ENCODE measurements around the gene EEF1G.

The EEF1G gene

DNA sequence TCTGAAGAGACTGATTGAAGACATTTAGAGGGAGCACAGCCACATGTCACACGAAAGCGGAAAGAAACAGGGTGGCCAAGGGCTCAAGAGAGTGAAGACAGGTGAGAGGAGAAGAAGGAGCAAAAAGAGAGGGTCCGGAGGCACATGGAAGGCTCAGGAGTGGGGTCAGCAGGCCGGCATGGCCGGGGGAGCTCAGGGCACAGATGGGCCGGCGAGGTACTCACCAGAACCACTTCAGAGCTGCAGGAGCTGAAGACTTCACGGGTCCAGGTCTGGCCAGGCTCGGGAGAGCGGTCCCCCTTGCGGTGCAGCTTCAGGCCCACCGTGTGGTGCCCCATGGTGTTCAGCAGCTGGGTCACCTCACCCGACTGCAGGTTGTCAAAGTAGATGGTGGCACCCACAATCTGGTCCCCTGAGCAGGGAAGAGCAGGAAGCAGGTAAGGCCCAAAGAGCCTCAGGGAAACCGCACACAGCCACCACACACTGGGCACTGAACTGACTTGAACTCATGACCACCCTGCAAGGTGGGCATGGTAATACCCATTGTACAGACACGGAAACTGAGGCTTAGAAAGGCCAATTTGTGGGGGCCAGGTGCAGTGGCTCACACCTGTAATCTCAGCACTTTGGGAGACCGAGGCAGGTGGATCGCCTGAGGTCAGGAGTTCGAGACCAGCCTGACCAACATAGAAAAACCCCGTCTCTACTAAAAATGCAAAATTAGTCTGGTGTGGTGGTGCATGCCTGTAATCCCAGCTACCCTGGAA lies 38.7 kb downstream of the EEF1G start:
- POLR2A ChIA-PET: no interaction called here
- Histone ChIP-seq H3K4me3 (ENCODE audit: low read depth, low read length) (no peak overlapping the region), H3K36me3 (ENCODE audit: control insufficient read depth in 2 of 2, insufficient read depth in 1 of 2, low read length in 2 of 2) (peaks cover 0 to 48% of the 10 kb centered on the region in 2 experiments; a peak in 1 of 3 replicates), H3K9me3 (ENCODE audit: control insufficient read depth, insufficient read depth, low read depth, low read length) (no peaks in the 10 kb centered on the region), H3K4me1 (ENCODE audit: control insufficient read depth, insufficient read depth, low read length) (peaks cover 7% of the 10 kb centered on the region), H3K27ac (ENCODE audit: extremely low read depth, low read depth, low read length) (no peak overlapping the region)
- CTCF ChIA-PET: interaction anchor here (0.7 kb wide), 1 partner anchor 160 kb away, joined by 3 read pairs; no protein-coding TSS in a partner anchor
- TF ChIP-seq SP3 (tag by site-specific recombination; IDR thresholded peaks at IDR 0.05) (no peak), HOXC10 (CRISPR knock-in tag; IDR thresholded peaks at IDR 0.05) (no peak), ZNF830 (tag by site-specific recombination; IDR thresholded peaks at IDR 0.05; ENCODE audit: low read depth) (no peak), ZNF175 (tag by site-specific recombination; IDR thresholded peaks at IDR 0.05) (no peak), ZNF561 (tag by site-specific recombination; IDR thresholded peaks at IDR 0.05; ENCODE audit: borderline replicate concordance) (no peak), ZNF610 (tag by site-specific recombination; IDR thresholded peaks at IDR 0.05; ENCODE audit: borderline replicate concordance) (no peak), ZSCAN30 (tag by site-specific recombination; IDR thresholded peaks at IDR 0.05) (no peak), MYNN (tag by site-specific recombination; IDR thresholded peaks at IDR 0.05; ENCODE audit: borderline replicate concordance) (no peak), ZNF792 (tag by site-specific recombination; IDR thresholded peaks at IDR 0.05) (no peak), ZFP37 (tag by site-specific recombination; IDR thresholded peaks at IDR 0.05) (no peak)
- TF ChIP-seq, protein P1, sequence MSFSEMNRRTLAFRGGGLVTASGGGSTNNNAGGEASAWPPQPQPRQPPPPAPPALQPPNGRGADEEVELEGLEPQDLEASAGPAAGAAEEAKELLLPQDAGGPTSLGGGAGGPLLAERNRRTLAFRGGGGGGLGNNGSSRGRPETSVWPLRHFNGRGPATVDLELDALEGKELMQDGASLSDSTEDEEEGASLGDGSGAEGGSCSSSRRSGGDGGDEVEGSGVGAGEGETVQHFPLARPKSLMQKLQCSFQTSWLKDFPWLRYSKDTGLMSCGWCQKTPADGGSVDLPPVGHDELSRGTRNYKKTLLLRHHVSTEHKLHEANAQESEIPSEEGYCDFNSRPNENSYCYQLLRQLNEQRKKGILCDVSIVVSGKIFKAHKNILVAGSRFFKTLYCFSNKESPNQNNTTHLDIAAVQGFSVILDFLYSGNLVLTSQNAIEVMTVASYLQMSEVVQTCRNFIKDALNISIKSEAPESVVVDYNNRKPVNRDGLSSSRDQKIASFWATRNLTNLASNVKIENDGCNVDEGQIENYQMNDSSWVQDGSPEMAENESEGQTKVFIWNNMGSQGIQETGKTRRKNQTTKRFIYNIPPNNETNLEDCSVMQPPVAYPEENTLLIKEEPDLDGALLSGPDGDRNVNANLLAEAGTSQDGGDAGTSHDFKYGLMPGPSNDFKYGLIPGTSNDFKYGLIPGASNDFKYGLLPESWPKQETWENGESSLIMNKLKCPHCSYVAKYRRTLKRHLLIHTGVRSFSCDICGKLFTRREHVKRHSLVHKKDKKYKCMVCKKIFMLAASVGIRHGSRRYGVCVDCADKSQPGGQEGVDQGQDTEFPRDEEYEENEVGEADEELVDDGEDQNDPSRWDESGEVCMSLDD (tag by site-specific recombination; IDR thresholded peaks at IDR 0.05): no peak

DNA sequence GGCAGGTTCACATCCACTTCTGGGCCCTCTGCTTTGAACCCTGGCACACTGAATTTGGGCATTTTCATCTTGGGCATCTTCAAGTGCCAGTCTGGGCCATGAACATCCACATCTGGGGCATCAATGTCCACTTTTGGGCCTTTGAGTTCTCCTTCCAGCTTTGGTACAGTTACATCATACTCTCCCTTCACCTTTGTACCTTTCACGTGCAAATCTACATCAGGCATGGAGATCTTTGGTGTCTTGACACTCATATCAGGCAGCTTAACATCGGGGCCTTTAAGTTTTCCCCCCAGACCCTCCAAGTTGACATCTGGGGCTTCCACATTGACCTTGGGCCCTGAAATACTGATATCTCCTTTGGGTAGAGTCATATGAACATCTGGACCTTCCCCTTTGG lies 41.6 kb downstream of the EEF1G start:
- no peaks in the 10 kb centered on the region for H3K9me3 ChIP-seq (ENCODE audit: control insufficient read depth, insufficient read depth, low read depth, low read length)
- no peaks in the 10 kb centered on the region for H3K4me1 ChIP-seq (ENCODE audit: control insufficient read depth, insufficient read depth, low read length)
- no peak overlapping the region for H3K4me3 ChIP-seq (ENCODE audit: low read depth, low read length)
- ChIA-PET POLR2A (no interaction called here), CTCF (interaction anchor here (1.7 kb wide), 1 partner anchor 11 kb away, joined by 6 read pairs; no protein-coding TSS in a partner anchor)
- peaks cover 0 to 48% of the 10 kb centered on the region in 2 experiments; a peak in 1 of 3 replicates for H3K36me3 ChIP-seq (ENCODE audit: control insufficient read depth in 2 of 2, insufficient read depth in 1 of 2, low read length in 2 of 2)
- TF ChIP-seq, protein P2, sequence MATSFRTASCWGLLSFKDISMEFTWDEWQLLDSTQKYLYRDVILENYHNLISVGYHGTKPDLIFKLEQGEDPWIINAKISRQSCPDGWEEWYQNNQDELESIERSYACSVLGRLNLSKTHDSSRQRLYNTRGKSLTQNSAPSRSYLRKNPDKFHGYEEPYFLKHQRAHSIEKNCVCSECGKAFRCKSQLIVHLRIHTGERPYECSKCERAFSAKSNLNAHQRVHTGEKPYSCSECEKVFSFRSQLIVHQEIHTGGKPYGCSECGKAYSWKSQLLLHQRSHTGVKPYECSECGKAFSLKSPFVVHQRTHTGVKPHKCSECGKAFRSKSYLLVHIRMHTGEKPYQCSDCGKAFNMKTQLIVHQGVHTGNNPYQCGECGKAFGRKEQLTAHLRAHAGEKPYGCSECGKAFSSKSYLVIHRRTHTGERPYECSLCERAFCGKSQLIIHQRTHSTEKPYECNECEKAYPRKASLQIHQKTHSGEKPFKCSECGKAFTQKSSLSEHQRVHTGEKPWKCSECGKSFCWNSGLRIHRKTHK (tag by site-specific recombination; IDR thresholded peaks at IDR 0.05): no peak
- TF ChIP-seq KLF7 (tag by site-specific recombination; IDR thresholded peaks at IDR 0.05; ENCODE audit: borderline replicate concordance) (no peak), ZBTB1 (tag by site-specific recombination; IDR thresholded peaks at IDR 0.05) (no peak), ZFP3 (tag by site-specific recombination; IDR thresholded peaks at IDR 0.05; ENCODE audit: low read depth) (no peak)
- H3K27ac ChIP-seq (ENCODE audit: extremely low read depth, low read depth, low read length): no peak overlapping the region

DNA sequence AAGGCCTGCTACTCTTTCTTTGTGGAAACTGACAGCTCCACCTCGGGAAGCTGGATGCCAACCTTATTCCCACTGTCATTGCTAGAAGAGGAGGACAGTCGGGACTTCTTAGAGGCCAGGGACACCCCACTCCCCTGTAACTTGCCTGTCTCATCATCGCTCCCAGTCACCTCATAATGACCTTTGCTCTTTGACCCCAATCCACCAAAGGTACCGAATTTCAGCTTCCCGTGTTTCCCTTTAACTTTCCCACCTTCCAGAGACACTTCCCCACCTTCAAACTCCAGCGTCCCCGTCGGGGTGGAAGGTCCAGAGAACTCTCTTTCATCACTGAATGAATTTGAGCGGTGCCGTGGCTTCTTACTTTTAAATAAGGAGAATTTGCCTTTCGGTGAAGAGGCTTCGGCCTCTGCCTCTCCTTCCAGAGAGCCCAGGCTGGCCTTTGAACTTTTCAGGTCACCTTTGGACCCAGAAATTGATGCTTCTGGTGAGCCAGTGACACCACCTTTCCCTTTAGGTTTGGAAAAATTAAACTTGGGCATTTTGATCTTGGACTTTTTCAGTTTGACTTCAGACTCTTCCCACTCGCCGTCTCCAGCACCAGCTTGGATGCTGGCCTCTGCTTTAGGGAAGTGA lies 56.8 kb downstream of the EEF1G start:
- Histone ChIP-seq H3K4me1 (ENCODE audit: control insufficient read depth, insufficient read depth, low read length) (no peaks in the 10 kb centered on the region), H3K27ac (ENCODE audit: extremely low read depth, low read depth, low read length) (no peak overlapping the region)
- POLR2A ChIA-PET: interaction anchor here (0.6 kb wide), 1 partner anchor 869 kb away, joined by 6 read pairs; no protein-coding TSS in a partner anchor

More for the DNA sequence above, 56.8 kb downstream of the EEF1G start:
- H3K36me3 ChIP-seq (ENCODE audit: control insufficient read depth in 2 of 2, insufficient read depth in 1 of 2, low read length in 2 of 2): no peaks in the 10 kb centered on the region
- H3K9me3 ChIP-seq (ENCODE audit: control insufficient read depth, insufficient read depth, low read depth, low read length): no peaks in the 10 kb centered on the region
- CTCF ChIA-PET: interaction anchor here (1.0 to 1.5 kb wide), 2 partner anchors 9 to 26 kb away, joined by 4 to 5 read pairs; no protein-coding TSS in a partner anchor
- no peak overlapping the region for H3K4me3 ChIP-seq (ENCODE audit: low read depth, low read length)
- no peak for TF ChIP-seq ZNF302 (tag by site-specific recombination; IDR thresholded peaks at IDR 0.05; ENCODE audit: low read depth)
- no peak for TF ChIP-seq ZNF202 (tag by site-specific recombination; IDR thresholded peaks at IDR 0.05; ENCODE audit: borderline replicate concordance)
- TF ChIP-seq, protein P3, sequence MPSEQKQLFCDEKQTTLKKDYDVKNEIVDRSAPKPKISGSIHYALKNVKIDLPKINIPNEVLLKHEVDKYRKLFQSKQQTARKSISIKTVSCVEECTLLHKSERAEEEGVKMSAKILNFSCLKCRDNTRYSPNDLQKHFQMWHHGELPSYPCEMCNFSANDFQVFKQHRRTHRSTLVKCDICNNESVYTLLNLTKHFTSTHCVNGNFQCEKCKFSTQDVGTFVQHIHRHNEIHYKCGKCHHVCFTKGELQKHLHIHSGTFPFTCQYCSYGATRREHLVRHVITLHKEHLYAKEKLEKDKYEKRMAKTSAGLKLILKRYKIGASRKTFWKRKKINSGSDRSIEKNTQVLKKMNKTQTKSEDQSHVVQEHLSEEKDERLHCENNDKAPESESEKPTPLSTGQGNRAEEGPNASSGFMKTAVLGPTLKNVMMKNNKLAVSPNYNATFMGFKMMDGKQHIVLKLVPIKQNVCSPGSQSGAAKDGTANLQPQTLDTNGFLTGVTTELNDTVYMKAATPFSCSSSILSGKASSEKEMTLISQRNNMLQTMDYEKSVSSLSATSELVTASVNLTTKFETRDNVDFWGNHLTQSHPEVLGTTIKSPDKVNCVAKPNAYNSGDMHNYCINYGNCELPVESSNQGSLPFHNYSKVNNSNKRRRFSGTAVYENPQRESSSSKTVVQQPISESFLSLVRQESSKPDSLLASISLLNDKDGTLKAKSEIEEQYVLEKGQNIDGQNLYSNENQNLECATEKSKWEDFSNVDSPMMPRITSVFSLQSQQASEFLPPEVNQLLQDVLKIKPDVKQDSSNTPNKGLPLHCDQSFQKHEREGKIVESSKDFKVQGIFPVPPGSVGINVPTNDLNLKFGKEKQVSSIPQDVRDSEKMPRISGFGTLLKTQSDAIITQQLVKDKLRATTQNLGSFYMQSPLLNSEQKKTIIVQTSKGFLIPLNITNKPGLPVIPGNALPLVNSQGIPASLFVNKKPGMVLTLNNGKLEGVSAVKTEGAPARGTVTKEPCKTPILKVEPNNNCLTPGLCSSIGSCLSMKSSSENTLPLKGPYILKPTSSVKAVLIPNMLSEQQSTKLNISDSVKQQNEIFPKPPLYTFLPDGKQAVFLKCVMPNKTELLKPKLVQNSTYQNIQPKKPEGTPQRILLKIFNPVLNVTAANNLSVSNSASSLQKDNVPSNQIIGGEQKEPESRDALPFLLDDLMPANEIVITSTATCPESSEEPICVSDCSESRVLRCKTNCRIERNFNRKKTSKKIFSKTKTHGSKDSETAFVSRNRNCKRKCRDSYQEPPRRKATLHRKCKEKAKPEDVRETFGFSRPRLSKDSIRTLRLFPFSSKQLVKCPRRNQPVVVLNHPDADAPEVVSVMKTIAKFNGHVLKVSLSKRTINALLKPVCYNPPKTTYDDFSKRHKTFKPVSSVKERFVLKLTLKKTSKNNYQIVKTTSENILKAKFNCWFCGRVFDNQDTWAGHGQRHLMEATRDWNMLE (tag by site-specific recombination; conservative IDR thresholded peaks at IDR 0.05; ENCODE audit: low read depth): no peak
- TF ChIP-seq ZNF324 (tag by site-specific recombination; IDR thresholded peaks at IDR 0.05): no peak
- no peak for TF ChIP-seq ZNF621 (tag by site-specific recombination; IDR thresholded peaks at IDR 0.05)
- no peak for TF ChIP-seq ZNF548 (tag by site-specific recombination; IDR thresholded peaks at IDR 0.05)
